K562 (cell line): ENCODE data around the gene SLC12A9. TPM values are rescaled to one million over a fixed set of nuclear protein-coding genes. Genes with fewer than 3 reads are reported as not detected.
A peak's percentile ranks its signal among the peaks of the same experiment; 100 is the strongest.

Experiments
- ATAC-seq: fragments of 200-7000 bp; cut with Tn5 transposase; 3 replicates; pipeline ENCODE4 v1.9.1; 2020; ENCODE audit warnings: moderate library complexity
- BruUV-seq: library from RNA; stranded (reverse); fragments of 400-500 nt; replicated peaks from 2 replicates; lab custom pipeline; 2021; lab: Mats Ljungman, UMichigan
- CTCF ChIA-PET: fragments of 300-600 bp; formaldehyde crosslinking; extraction: SDS; loops from one replicate; lab custom pipeline; 2021; ENCODE audit warnings: low intra/inter-chr PET ratio; lab: Yijun Ruan, JAX
- POLR2A ChIA-PET: fragments of 300-600, 350-650 bp; sonication (Branson Sonifier 250); formaldehyde crosslinking; extraction: SDS; loops from one replicate; lab custom pipeline; 2021; ENCODE audit warnings: antibody characterized with exemption, inconsistent platforms; lab: Yijun Ruan, JAX
- DNase-seq, 4 experiments: peaks; one replicate each; pipeline versions ENCODE4 v3.0.0 to v3.0.0-alpha.2; 2011 to 2018; ENCODE audit warnings: low spot score in 3 of 4, mixed read lengths in 3 of 4; ENCODE audit errors: extremely low read depth in 1 of 4
- FAIRE-seq: peaks from 2 replicates; lab custom pipeline; 2011; peaks lifted over from hg19 to GRCh38; lab: Jason Lieb, UNC
- H2AFZ ChIP-seq: 2 replicates; pipeline ENCODE4 v1.6.0; 2011; ENCODE audit warnings: low read depth, low read length, control low read depth, inconsistent platforms
- H3K27ac ChIP-seq: fragments of 200-600 bp; 3 replicates; pipeline ENCODE4 v1.8.0; 2011; ENCODE audit warnings: low read depth, mild to moderate bottlenecking, control low read depth, inconsistent platforms, low read length, moderate library complexity, mixed read lengths; ENCODE audit errors: extremely low read depth
- H3K27me3 ChIP-seq, 2 experiments: fragments of 300-600 bp in 1 of 2; 2 replicates in 1 of 2; 3 replicates in 1 of 2; pipeline versions ENCODE4 v1.6.0 to v1.8.0; 2011; ENCODE audit warnings: inconsistent platforms in 2 of 2, low read length in 2 of 2, mild to moderate bottlenecking in 1 of 2, mixed read lengths in 1 of 2, moderate library complexity in 1 of 2; ENCODE audit not compliant: control insufficient read depth in 2 of 2, insufficient read depth in 2 of 2
- H3K36me3 ChIP-seq: fragments of 300-600 bp; 3 replicates; pipeline ENCODE4 v1.8.0; 2011; ENCODE audit warnings: mild to moderate bottlenecking, low read length, inconsistent platforms; ENCODE audit not compliant: control insufficient read depth, insufficient read depth
- H3K4me1 ChIP-seq, 2 experiments: fragments of 200-600 bp in 1 of 2; replicated peaks in 1 of 2; 2 replicates in 1 of 2; 3 replicates in 1 of 2; pipeline versions ENCODE4 v1.5.1 to v1.8.0; 2011; ENCODE audit warnings: inconsistent platforms in 2 of 2, low read length in 2 of 2, mild to moderate bottlenecking in 1 of 2, mixed read lengths in 1 of 2, moderate library complexity in 1 of 2; ENCODE audit not compliant: control insufficient read depth in 2 of 2, insufficient read depth in 2 of 2
- H3K4me2 ChIP-seq: 2 replicates; pipeline ENCODE4 v1.6.1; 2011; ENCODE audit warnings: low read length, control low read depth, inconsistent platforms, mixed read lengths; ENCODE audit not compliant: insufficient read depth
- H3K4me3 ChIP-seq: fragments of 200-600 bp; sonication (generic), shearing (Covaris generic); 2 replicates; pipeline ENCODE4 v1.5.1; 2016; ENCODE audit warnings: control low read depth, inconsistent platforms
- H3K79me2 ChIP-seq: fragments of 200-600 bp; 3 replicates; pipeline ENCODE4 v1.8.0; 2011; ENCODE audit warnings: low read length, inconsistent platforms; ENCODE audit not compliant: control insufficient read depth, insufficient read depth
- H3K9ac ChIP-seq, 2 experiments: 2 replicates each; pipeline versions ENCODE4 v1.6.0 to v1.6.1; 2011; ENCODE audit warnings: low read depth in 2 of 2, low read length in 2 of 2, control low read depth in 1 of 2, inconsistent platforms in 1 of 2, mild to moderate bottlenecking in 1 of 2, mixed read lengths in 1 of 2; ENCODE audit not compliant: insufficient read depth in 1 of 2
- H3K9me1 ChIP-seq: one replicate; pipeline ENCODE4 v1.6.0; 2011; ENCODE audit warnings: inconsistent platforms, mild to moderate bottlenecking, low read length, moderate library complexity; ENCODE audit not compliant: control insufficient read depth, insufficient read depth
- H3K9me3 ChIP-seq: replicated peaks from 2 replicates; pipeline ENCODE4 v1.5.1; 2011; ENCODE audit warnings: low read depth, low read length, inconsistent platforms; ENCODE audit not compliant: control insufficient read depth, insufficient read depth
- H4K20me1 ChIP-seq: replicated peaks from 2 replicates; pipeline ENCODE4 v1.6.1; 2011; ENCODE audit warnings: low read length, inconsistent platforms, mixed read lengths; ENCODE audit not compliant: control insufficient read depth, insufficient read depth
- BRD4 ChIP-seq: fragments of 200-600 bp; sonication (generic); IDR thresholded peaks from 2 replicates; pipeline ENCODE4 v1.6.1; 2017; ENCODE audit warnings: inconsistent platforms
- COPS2 ChIP-seq: fragments of 450-650 bp; conservative IDR thresholded peaks from 2 replicates; pipeline ENCODE4 v1.6.1; 2016; ENCODE audit warnings: mild to moderate bottlenecking, moderate library complexity
- ETV5 ChIP-seq: sonication (generic); formaldehyde crosslinking; IDR thresholded peaks from 2 replicates; pipeline ENCODE4 v1.4.0; 2020; ENCODE audit warnings: low read depth, mild to moderate bottlenecking, missing genetic modification reagents
- NKRF ChIP-seq: fragments of 450-650 bp; IDR thresholded peaks from 2 replicates; pipeline ENCODE4 v1.6.1; 2016; ENCODE audit warnings: borderline replicate concordance
- PHF20 ChIP-seq: fragments of 450-650 bp; IDR thresholded peaks from 2 replicates; pipeline ENCODE4 v1.6.1; 2018; ENCODE audit not compliant: partially characterized antibody
- SIN3A ChIP-seq, 2 experiments: fragments of 150-350 bp in 1 of 2; IDR thresholded peaks; 2 replicates each; pipeline ENCODE4 v1.6.1; 2011 to 2016; ENCODE audit warnings: borderline replicate concordance in 2 of 2, low read depth in 2 of 2, low read length in 2 of 2, mild to moderate bottlenecking in 2 of 2, moderate library complexity in 2 of 2; ENCODE audit not compliant: control insufficient read depth in 1 of 2
- TFAP4 ChIP-seq: sonication (generic); formaldehyde crosslinking; IDR thresholded peaks from 2 replicates; pipeline ENCODE4 v1.8.0; 2022; ENCODE audit warnings: missing genetic modification reagents, mild to moderate bottlenecking, moderate library complexity, borderline replicate concordance
- U2AF2 ChIP-seq: fragments of 200-400 bp; formaldehyde crosslinking; optimal IDR thresholded peaks from 2 replicates; pipeline ENCODE3; 2017; ENCODE audit warnings: low read depth, mild to moderate bottlenecking, low read length
- XRCC4 ChIP-seq: IDR thresholded peaks from one replicate; pipeline ENCODE4 v1.6.1; 2011; ENCODE audit not compliant: insufficient read depth, insufficient read length; ENCODE audit errors: extremely low read depth
- WGBS: fragments of 100-300 bp; shearing (Covaris generic); methylation state at CpG from one replicate; pipeline ENCODE4 v1.1.6; 2016; ENCODE audit warnings: low coverage, mixed read lengths; ENCODE audit not compliant: insufficient coverage; ENCODE audit errors: missing lambda C conversion rate; 5-methylcytosine and 5-hydroxymethylcytosine counted together
- in situ Hi-C: fragments of 300-500 bp; cut with MboI; formaldehyde crosslinking; loops from 4 replicates; pipeline ENCODE4 v1.15.0; 2018; ENCODE audit warnings: inconsistent platforms, mixed read lengths
- intact Hi-C: fragments of 100-400 bp; cut with micrococcal nuclease; formaldehyde crosslinking; loops from 2 replicates; pipeline ENCODE4 v1.14.2; 2022
- polyA plus RNA-seq, 8 experiments: library from polyadenylated mRNA; depleted of rRNA in 4 of 8; stranded (reverse) in 5 of 8; unstranded in 3 of 8; fragments of >200 nt; fragmentation: Nextera tagmentation in 2 of 8; fragmentation: Illumina TruSeq in 1 of 8; extraction: Ambion mirVana in 2 of 8; extraction: Trizol in 1 of 8; gene quantifications; 2 replicates each; pipeline versions ENCODE4 v1.2.1 to v1.2.3, GENCODE V29; 2011 to 2014; ENCODE audit warnings: inconsistent platforms in 1 of 8, missing spikeins in 1 of 8
- total RNA-seq, 7 experiments: library from RNA; depleted of rRNA in 6 of 7; stranded (reverse); fragments of >200 nt in 6 of 7; fragmentation: Illumina TruSeq in 2 of 7; extraction: Trizol in 2 of 7; gene quantifications; 2 replicates each; pipeline versions ENCODE4 v1.2.1 to v1.2.3, GENCODE V29; 2011 to 2021; ENCODE audit warnings: low replicate concordance in 1 of 7

SLC12A9 gene
- total and polyA plus RNA-seq, 9 of the 15 experiments (the other 6 are each of a cell fraction or from before 2014, with no cell fraction given): 0.06 to 20.2 (median 10.7) TPM

- no peak for ATAC-seq
- Histone ChIP-seq H3K79me2 (peaks cover 55% of the 10 kb centered on the region), H3K27me3 (no peaks in the 10 kb centered on the region), H3K9me3 (no peaks in the 10 kb centered on the region), H3K9ac (peak overlapping the region; percentile 61 to 88), H4K20me1 (peaks cover 9% of the 10 kb centered on the region; the same call in 1 of the 2 replicates), H3K9me1 (peaks cover 4% of the 10 kb centered on the region), H3K4me1 (peaks cover 17 to 68% of the 10 kb centered on the region in 2 experiments; a peak in 4 of 5 replicates), H3K36me3 (peaks cover 49% of the 10 kb centered on the region; the same call in 2 of the 3 replicates), H3K4me2 (peak overlapping the region; percentile 98), H2AFZ (no peak overlapping the region), H3K27ac (no peak overlapping the region), H3K4me3 (peak overlapping the region; percentile 71; the same call in 1 of the 2 replicates)
- no peak for FAIRE-seq
- peak in 1 of 4 experiments; percentile 22 for DNase-seq
- intact Hi-C loops (no loop called here), in situ Hi-C loops (no loop called here)
- ChIA-PET POLR2A (interaction anchor here (0.7 to 1.6 kb wide), 2 partner anchors 19 to 119 kb away, joined by 3 to 4 read pairs; partner anchors contain the start of gene POP7), CTCF (no interaction called here)
- 78% methylated on average over 16 of the region's 18 CpGs for WGBS
- TF ChIP-seq COPS2 (no peak), XRCC4 (no peak)
- BruUV-seq: no TSS peak
Observed at GRCh38 chr7:100824499-100825214, 27.9 kb upstream of the SLC12A9 start.

GRCh38 chr7:100825215-100825671, 27.3 kb upstream of the SLC12A9 start:
- Histone ChIP-seq H3K4me3 (peak overlapping the region; percentile 71), H3K4me1 (peaks cover 17 to 64% of the 10 kb centered on the region in 2 experiments; a peak in 4 of 5 replicates), H4K20me1 (peaks cover 9% of the 10 kb centered on the region; the same call in 1 of the 2 replicates), H2AFZ (no peak overlapping the region), H3K79me2 (peaks cover 55% of the 10 kb centered on the region), H3K36me3 (peaks cover 44% of the 10 kb centered on the region; the same call in 2 of the 3 replicates), H3K9me1 (peaks cover 4% of the 10 kb centered on the region), H3K4me2 (peak overlapping the region; percentile 98), H3K9me3 (no peaks in the 10 kb centered on the region), H3K9ac (peak overlapping the region; percentile 61 to 88), H3K27ac (peak overlapping the region; percentile 60; the same call in 2 of the 3 replicates), H3K27me3 (no peaks in the 10 kb centered on the region)
- CTCF ChIA-PET: interaction anchor here (0.8 to 1.4 kb wide), 2 partner anchors 26 to 120 kb away, joined by 4 to 5 read pairs; no protein-coding TSS in a partner anchor
- intact Hi-C loops (no loop called here), in situ Hi-C loops (no loop called here)
- POLR2A ChIA-PET: interaction anchor here (0.6 to 1.6 kb wide), 6 partner anchors 10 to 120 kb away, joined by 3 to 9 read pairs (median 4); partner anchors contain the start of gene POP7
- DNase-seq: peak in 2 of 4 experiments; percentile 27 to 68
- BruUV-seq: TSS peak; percentile 66
- peak; percentile 4; the same call in 1 of the 3 replicates for ATAC-seq
- FAIRE-seq: peak; percentile 86
- 16% methylated on average over 16 of the region's 16 CpGs for WGBS
- no peak for TF ChIP-seq BRD4
- no peak for TF ChIP-seq U2AF2
- no peak for TF ChIP-seq PHF20
- TF ChIP-seq ETV5 (CRISPR knock-in tag): 0 out of 2 replicates have a peak, but pooled peaks have one; percentile 4
- TF ChIP-seq NKRF: peak; percentile 87
- peak in 1 of 2 experiments; percentile 97; a peak in 3 of 4 replicates for TF ChIP-seq SIN3A (IDR thresholded peaks at IDR 0.05; ENCODE audit: borderline replicate concordance in 2 of 2, control insufficient read depth in 1 of 2, low read depth in 2 of 2, low read length in 2 of 2)
- TF ChIP-seq TFAP4 (CRISPR knock-in tag): peak; percentile 28; the same call in 1 of the 2 replicates
